Left ventricle myocardium superior (tissue), 1 donor: ENCODE data around the gene CACNA2D2. TPM values are rescaled to one million over a fixed set of nuclear protein-coding genes. Genes with fewer than 3 reads are reported as not detected.

Experiments used
- ATAC-seq: fragments of 200-7000 bp; cut with Tn5 transposase; one replicate; pipeline ENCODE4 v1.9.1; 2020; ENCODE audit warnings: mild to moderate bottlenecking, moderate library complexity
- DNase-seq: peaks from one replicate; pipeline ENCODE4 v3.0.0-alpha.2; 2020
- intact Hi-C: fragments of 100-400 bp; cut with micrococcal nuclease; formaldehyde crosslinking; loops from one replicate; pipeline ENCODE4 v1.11.0; 2022
- total RNA-seq: library from RNA; stranded (reverse); fragmentation: NEBNext Ultra II Directional; extraction: Animal tissue kit (Norgen Biotek cat#: 25700); gene quantifications from one replicate; pipeline ENCODE4 v1.2.1, GENCODE V29; 2021
- donor health status: DM: no; HTN: yes; CAD: no; lungs with severe emphysema.

Gene CACNA2D2
- total RNA-seq, 1 donor from 2014 or later, result 2.8 TPM

GRCh38 chr3:50358911-50359759 lies 144.3 kb downstream of the CACNA2D2 start, which contains the start of gene TMEM115:
Gene TMEM115, minus strand, starts transcription at chr3:50359521. Its CDS starts 458 bp downstream, at chr3:50359063.
- intact Hi-C loops, result no loop called here
- ATAC-seq, result peak; percentile 95
- peak; percentile 96 for DNase-seq

GRCh38 chr3:50358355-50358910 lies 145.0 kb downstream of the CACNA2D2 start:
- intact Hi-C loops, result no loop called here
- no peak for DNase-seq
- ATAC-seq, result no peak

- intact Hi-C loops, result no loop called here
- no peak for DNase-seq
- ATAC-seq, result no peak
These were observed 146.0 kb downstream of the CACNA2D2 start for GRCh38 chr3:50357481-50357880.

- ATAC-seq (peak; percentile 13), DNase-seq (peak; percentile 49)
- intact Hi-C loops, result no loop called here
These were observed 146.9 kb downstream of the CACNA2D2 start for GRCh38 chr3:50356553-50356952.

- ATAC-seq (no peak), DNase-seq (no peak)
- intact Hi-C loops, result no loop called here
These were observed 147.4 kb downstream of the CACNA2D2 start for GRCh38 chr3:50355829-50356552.

GRCh38 chr3:50354850-50355249 lies 148.6 kb downstream of the CACNA2D2 start:
- intact Hi-C loops, result no loop called here
- no peak for ATAC-seq
- DNase-seq, result no peak

- no peak for ATAC-seq
- DNase-seq, result no peak
- intact Hi-C loops, result no loop called here
These were observed 149.2 kb downstream of the CACNA2D2 start for GRCh38 chr3:50354186-50354764.

- ATAC-seq, result no peak
- intact Hi-C loops, result no loop called here
These were observed 150.0 kb downstream of the CACNA2D2 start for GRCh38 chr3:50353245-50354004.

GRCh38 chr3:50352781-50353180 lies 150.7 kb downstream of the CACNA2D2 start:
- intact Hi-C loops, result no loop called here
- ATAC-seq, result no peak

More at GRCh38 chr3:50353245-50354004, 150.0 kb downstream of the CACNA2D2 start:
- DNase-seq, result no peak

GRCh38 chr3:50351323-50351697 lies 152.1 kb downstream of the CACNA2D2 start:
- intact Hi-C loops, result no loop called here
- no peak for ATAC-seq
- no peak for DNase-seq

More at GRCh38 chr3:50352781-50353180, 150.7 kb downstream of the CACNA2D2 start:
- DNase-seq, result no peak

- ATAC-seq (peak; percentile 95), DNase-seq (peak; percentile 98)
- intact Hi-C loops, result no loop called here
These were observed 152.7 kb downstream of the CACNA2D2 start, which contains the start of the genes CYB561D2 and NPRL2 for GRCh38 chr3:50350527-50351322. Gene CYB561D2, plus strand, starts transcription at chr3:50350862. Its CDS starts 572 bp downstream, at chr3:50351434. Gene NPRL2, minus strand, starts transcription at chr3:50350775. Its CDS starts 123 bp downstream, at chr3:50350652.

- intact Hi-C loops, result no loop called here
- no peak for ATAC-seq
- no peak for DNase-seq
These were observed 153.3 kb downstream of the CACNA2D2 start for GRCh38 chr3:50350213-50350526.

- intact Hi-C loops, result loop anchor here (5.0 kb wide), 1 partner anchor 195 kb away; no protein-coding TSS in a partner anchor
- ATAC-seq, result no peak
- DNase-seq, result peak; percentile 77
These were observed 156.1 kb downstream of the CACNA2D2 start for GRCh38 chr3:50347187-50347813.

GRCh38 chr3:50345586-50346234 lies 157.7 kb downstream of the CACNA2D2 start, which contains the start of gene ZMYND10:
Gene ZMYND10, minus strand, starts transcription at chr3:50345732. Its CDS starts 153 bp downstream, at chr3:50345579.
- peak; percentile 36 for ATAC-seq
- intact Hi-C loops, result loop anchor here (5.0 kb wide), 1 partner anchor 197 kb away; no protein-coding TSS in a partner anchor
- peak; percentile 87 for DNase-seq

- intact Hi-C loops, result loop anchor here (5.0 kb wide), 1 partner anchor 197 kb away; no protein-coding TSS in a partner anchor
- ATAC-seq, result no peak
- DNase-seq, result no peak
These were observed 158.4 kb downstream of the CACNA2D2 start for GRCh38 chr3:50345008-50345407.

GRCh38 chr3:50342813-50343633 lies 160.4 kb downstream of the CACNA2D2 start:
- no peak for DNase-seq
- intact Hi-C loops, result no loop called here

More at GRCh38 chr3:50342813-50343633, 160.4 kb downstream of the CACNA2D2 start:
- ATAC-seq, result no peak
